Anterior cingulate cortex (tissue), 58 donors: Measurements from ENCODE around the gene PLIN3.
A peak's percentile ranks its signal among the peaks of the same experiment; 100 is the strongest.
"Not testable (repeated sequence)": the region's sequence is repeated elsewhere in the genome, so short reads cannot be mapped to it uniquely, and the experiment has no call there.

ENCODE experiments used
- DNase-seq, 58 donors: peaks; one replicate each; lab custom pipeline; 2025; lab: John Stamatoyannopoulos, UW

PLIN3 gene

DNA sequence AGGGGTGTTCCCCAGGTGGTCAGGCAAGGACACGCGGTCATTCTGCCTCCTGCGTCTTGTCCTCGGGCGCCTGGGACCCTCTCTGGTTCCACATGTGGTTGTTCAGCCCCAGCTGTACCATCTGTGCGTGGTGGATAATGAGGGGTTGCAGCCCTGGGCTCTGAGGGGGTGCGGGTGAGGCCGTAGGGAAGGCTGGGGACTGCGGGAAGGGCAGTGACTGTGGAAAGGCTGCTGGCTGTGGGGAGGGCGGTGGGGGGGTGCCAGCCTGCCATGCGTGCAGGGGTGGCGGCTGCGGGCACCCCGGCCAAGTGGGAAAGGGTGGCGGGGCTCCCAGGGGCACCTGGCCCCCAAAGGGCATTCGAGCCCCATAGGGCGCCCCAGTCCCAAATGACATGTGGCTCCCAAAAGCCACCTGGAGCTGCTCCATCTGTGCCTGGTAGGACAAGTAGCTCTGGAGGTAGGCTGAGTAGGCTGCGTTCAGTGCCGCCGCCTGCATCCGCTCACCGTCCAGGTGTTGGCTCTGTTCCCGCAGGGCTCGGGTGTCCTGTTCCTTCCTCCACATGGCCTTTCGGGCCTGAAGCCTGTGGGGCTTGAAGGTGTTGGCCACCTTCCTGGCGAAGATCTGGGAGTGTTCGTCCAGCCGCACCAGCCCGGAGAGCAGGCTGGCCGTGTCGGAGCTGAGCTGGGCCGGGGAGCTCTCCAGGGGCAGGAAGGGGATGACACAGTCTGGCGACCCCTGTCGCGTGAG lies 51.1 kb downstream of the PLIN3 start:
- DNase-seq: no peak

- DNase-seq: peak; percentile 11 to 95 (median 84)
Measured at GRCh38 chr19:4815426-4816201, 51.9 kb downstream of the PLIN3 start.

GRCh38 chr19:4814625-4815425 lies 52.6 kb downstream of the PLIN3 start:
- no peak for DNase-seq

- DNase-seq: peak in 45 of 58 donors; percentile 5 to 83 (median 44)
Measured at GRCh38 chr19:4811328-4812131, 55.9 kb downstream of the PLIN3 start.

GRCh38 chr19:4807188-4807587 lies 60.3 kb downstream of the PLIN3 start:
- peak in 29 of 58 donors; percentile 4 to 64 (median 36) for DNase-seq

DNA sequence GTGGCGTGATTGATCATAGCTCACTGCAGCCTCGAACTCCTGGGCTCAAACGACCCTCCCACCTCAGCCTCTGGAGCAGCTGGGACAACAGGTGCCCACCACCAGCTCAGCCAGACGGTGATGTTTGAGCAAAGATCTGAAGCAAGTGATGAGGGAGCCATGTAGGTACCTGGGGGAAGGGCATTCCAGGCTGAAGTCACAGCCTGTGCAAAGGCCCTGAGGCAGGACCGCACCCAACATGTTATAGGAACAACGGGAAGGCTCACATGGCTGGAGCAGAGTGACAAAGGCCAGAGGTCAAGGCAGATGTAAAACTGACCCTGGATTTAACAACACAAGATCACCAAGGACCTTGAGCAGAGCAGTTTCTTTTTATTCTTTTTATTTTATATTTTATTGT lies 61.1 kb downstream of the PLIN3 start:
- DNase-seq: no peak

GRCh38 chr19:4805140-4805539 lies 62.3 kb downstream of the PLIN3 start:
- not testable (repeated sequence) for DNase-seq

GRCh38 chr19:4803736-4804695 lies 63.5 kb downstream of the PLIN3 start:
- peak in 31 of 58 donors; percentile 2 to 67 (median 28) for DNase-seq

GRCh38 chr19:4802711-4803110 lies 64.8 kb downstream of the PLIN3 start:
- DNase-seq: no peak

- DNase-seq: no peak
Measured at GRCh38 chr19:4801085-4801619, 66.3 kb downstream of the PLIN3 start.

GRCh38 chr19:4800591-4801081 lies 66.8 kb downstream of the PLIN3 start:
- DNase-seq: no peak

GRCh38 chr19:4795400-4795799 lies 72.1 kb downstream of the PLIN3 start:
- no peak for DNase-seq

DNA sequence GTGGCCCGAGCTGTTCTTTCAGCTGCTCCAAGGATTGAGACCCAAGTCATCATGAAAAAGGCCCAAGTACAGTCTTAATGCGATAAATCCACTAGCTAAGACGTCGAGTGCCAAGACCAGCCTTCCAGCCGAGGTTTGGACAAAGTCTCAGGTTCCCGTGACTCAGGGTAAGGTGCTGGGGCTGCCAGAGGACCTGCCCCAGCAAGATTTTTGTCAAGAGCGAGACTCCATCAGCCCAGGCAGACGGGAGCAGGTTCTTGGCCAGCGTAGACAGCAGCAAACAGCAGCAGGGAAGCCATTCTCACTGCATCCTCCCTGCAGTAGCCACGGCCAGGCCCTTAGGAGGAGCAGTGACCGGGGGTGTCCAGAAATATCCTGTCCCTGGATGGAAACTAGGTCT lies 72.5 kb downstream of the PLIN3 start:
- no peak for DNase-seq

DNA sequence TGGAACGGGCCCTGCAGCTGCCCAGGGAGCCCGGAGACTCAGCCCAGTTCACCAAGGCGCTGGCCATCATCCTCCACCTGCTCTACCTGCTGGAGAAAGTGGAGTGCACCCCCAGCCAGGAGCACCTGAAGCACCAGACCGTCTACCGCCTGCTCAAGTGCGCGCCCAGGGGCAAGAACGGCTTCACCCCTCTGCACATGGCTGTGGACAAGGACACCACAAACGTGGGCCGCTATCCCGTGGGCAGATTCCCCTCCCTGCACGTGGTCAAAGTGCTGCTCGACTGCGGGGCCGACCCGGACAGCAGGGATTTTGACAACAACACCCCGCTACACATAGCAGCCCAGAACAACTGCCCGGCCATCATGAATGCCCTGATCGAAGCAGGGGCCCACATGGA lies 74.2 kb downstream of the PLIN3 start:
- not testable (repeated sequence) for DNase-seq

GRCh38 chr19:4792866-4793195 lies 74.6 kb downstream of the PLIN3 start:
- not testable (repeated sequence) for DNase-seq

DNA sequence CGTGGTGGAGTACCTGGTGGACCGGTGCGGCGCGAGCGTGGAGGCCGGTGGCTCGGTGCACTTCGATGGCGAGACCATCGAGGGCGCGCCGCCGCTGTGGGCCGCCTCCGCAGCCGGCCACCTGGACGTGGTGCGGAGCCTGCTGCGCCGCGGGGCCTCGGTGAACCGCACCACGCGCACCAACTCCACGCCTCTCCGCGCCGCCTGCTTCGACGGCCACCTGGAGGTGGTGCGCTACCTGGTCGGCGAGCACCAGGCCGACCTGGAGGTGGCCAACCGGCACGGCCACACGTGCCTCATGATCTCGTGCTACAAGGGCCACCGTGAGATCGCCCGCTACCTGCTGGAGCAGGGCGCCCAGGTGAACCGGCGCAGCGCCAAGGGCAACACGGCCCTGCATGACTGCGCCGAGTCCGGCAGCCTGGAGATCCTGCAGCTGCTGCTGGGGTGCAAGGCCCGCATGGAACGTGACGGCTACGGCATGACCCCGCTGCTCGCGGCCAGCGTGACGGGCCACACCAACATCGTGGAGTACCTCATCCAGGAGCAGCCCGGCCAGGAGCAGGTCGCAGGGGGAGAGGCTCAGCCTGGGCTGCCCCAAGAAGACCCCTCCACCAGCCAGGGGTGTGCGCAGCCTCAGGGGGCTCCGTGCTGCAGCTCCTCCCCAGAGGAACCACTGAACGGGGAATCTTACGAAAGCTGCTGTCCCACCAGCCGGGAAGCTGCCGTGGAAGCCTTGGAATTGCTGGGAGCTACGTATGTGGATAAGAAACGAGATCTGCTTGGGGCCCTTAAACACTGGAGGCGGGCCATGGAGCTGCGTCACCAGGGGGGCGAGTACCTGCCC lies 75.2 kb downstream of the PLIN3 start:
- DNase-seq: peak in 1 of 58 donors; percentile 38

- DNase-seq: peak; percentile 95 to 100 (median 100)
Measured at GRCh38 chr19:4791183-4792018, 76.1 kb downstream of the PLIN3 start, which contains the start of gene FEM1A. TSS of gene FEM1A (plus strand) at chr19:4791734. CDS start at chr19:4791855, 121 bp downstream.
